HG03571 (cell line): Measurements from ENCODE around the gene EIF2D.
"Not testable (repeated sequence)": the region's sequence is repeated elsewhere in the genome, so short reads cannot be mapped to it uniquely, and the experiment has no call there.

ENCODE experiments used
- ATAC-seq: cut with Tn5 transposase; IDR thresholded peaks from one replicate; pipeline ENCODE4 v1.9.1; 2021; ENCODE audit not compliant: unreplicated experiment

The EIF2D gene

GRCh38 chr1:206636671-206637070 lies 24.4 kb upstream of the EIF2D start:
- no peak for ATAC-seq

GRCh38 chr1:206635978-206636345 lies 23.7 kb upstream of the EIF2D start:
- no peak for ATAC-seq

GRCh38 chr1:206635080-206635977 lies 23.1 kb upstream of the EIF2D start, which contains the start of gene DYRK3:
TSS of gene DYRK3 (plus strand) at chr1:206635536. CDS start at chr1:206635704, 168 bp downstream.
- ATAC-seq, result peak; percentile 91

- ATAC-seq, result no peak
Observed at GRCh38 chr1:206634365-206635079, 22.3 kb upstream of the EIF2D start.

- no peak for ATAC-seq
Observed at GRCh38 chr1:206633708-206634121, 21.4 kb upstream of the EIF2D start.

GRCh38 chr1:206631085-206631509 lies 18.8 kb upstream of the EIF2D start:
- no peak for ATAC-seq

GRCh38 chr1:206628916-206629315 lies 16.7 kb upstream of the EIF2D start:
- no peak for ATAC-seq

GRCh38 chr1:206626396-206626795 lies 14.1 kb upstream of the EIF2D start:
- not testable (repeated sequence) for ATAC-seq

GRCh38 chr1:206609229-206609991 lies 2.9 kb downstream of the EIF2D start:
- no peak for ATAC-seq

GRCh38 chr1:206608108-206608698 lies 4.1 kb downstream of the EIF2D start:
- no peak for ATAC-seq

GRCh38 chr1:206606867-206607266 lies 5.4 kb downstream of the EIF2D start:
- ATAC-seq, result no peak

- ATAC-seq, result no peak
Observed at GRCh38 chr1:206604861-206605260, 7.4 kb downstream of the EIF2D start.

- no peak for ATAC-seq
Observed at GRCh38 chr1:206600527-206600926, 11.7 kb downstream of the EIF2D start.

GRCh38 chr1:206596319-206596666 lies 16.0 kb downstream of the EIF2D start:
- no peak for ATAC-seq

GRCh38 chr1:206595581-206596318 lies 16.5 kb downstream of the EIF2D start:
- no peak for ATAC-seq

- ATAC-seq, result no peak
Observed at GRCh38 chr1:206593351-206593925, 18.8 kb downstream of the EIF2D start.

GRCh38 chr1:206591696-206592095 lies 20.6 kb downstream of the EIF2D start:
- ATAC-seq, result no peak

- ATAC-seq, result no peak
Observed at GRCh38 chr1:206591226-206591625, 21.0 kb downstream of the EIF2D start.

- ATAC-seq, result no peak
Observed at GRCh38 chr1:206590025-206590758, 22.1 kb downstream of the EIF2D start.
